NCI-H2227 (cell line): ENCODE data around the gene PGAM2.

Source experiments
- DNase-seq: peaks from one replicate; lab custom pipeline; 2025; ENCODE audit not compliant: unreplicated experiment; lab: John Stamatoyannopoulos, UW

PGAM2 gene

DNA sequence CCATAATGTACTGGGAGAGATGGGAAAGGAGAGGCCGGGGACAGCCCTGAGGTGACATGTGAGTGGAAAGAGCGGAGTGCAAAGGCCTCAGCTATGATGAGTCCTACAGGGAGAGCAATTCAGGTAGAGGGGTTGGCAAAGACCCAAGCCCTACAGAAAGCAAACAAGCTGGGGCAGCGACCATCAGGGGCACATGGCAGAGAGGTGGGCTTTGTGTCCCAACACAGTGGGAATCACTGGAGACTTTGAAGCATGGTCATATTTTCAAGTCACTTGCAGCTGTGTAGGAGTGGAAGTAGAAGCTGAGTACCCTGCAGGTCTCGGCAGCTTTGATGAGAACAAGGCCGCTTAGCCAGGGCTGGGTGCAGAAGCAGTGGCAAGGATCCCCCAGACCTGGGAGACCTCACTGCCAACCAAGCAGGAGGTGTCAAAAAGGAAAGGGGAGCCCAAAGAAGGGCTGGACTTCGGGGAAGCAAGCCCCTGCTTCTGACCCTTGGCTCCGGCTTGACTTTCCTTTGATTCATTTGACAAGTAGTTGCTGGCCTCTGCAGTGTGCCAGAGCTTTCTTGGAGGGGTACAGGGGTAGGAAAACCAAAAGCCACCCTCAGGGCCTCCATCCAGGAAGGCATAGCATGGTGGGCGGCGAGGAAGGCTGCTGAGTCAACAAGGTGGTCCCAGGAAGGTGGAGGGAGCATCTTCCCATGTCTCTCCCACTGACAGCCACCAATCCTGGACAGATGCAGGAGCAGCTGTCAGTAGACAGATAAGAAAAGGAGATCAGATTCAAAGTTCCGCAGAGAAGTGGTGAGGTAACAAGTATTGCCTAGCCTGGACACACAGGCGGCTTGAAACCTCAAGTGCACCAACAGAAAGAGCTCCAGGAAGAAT lies 1.9 kb upstream of the PGAM2 start:
- no peak for DNase-seq

DNA sequence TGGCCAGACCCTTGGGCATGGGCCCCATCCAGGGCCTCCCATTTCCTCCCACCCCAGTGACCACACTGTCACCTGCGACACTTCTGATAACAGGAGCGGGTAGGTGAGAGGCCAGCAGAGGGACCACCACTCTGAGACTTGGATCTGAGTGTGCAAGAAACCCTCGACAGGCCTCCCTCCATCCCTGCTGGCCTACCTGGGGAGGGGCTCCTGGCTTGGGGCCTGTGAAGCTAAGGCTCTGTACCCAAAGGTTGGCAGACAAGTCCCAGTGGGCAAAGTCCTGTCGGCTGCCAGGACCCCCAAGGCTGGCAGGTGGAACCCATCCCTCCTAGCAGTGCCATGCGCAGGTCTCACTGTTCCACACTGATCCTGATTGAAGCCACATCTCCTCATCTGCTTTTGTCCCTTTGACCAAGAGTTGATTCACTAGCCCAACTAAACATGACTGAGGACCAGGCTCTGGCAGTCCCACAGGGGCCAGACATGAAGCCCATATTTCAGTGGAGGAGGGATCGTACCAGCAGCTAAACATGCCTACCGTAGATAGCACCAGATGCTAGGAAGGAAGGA lies 1.2 kb upstream of the PGAM2 start:
- no peak for DNase-seq

DNA sequence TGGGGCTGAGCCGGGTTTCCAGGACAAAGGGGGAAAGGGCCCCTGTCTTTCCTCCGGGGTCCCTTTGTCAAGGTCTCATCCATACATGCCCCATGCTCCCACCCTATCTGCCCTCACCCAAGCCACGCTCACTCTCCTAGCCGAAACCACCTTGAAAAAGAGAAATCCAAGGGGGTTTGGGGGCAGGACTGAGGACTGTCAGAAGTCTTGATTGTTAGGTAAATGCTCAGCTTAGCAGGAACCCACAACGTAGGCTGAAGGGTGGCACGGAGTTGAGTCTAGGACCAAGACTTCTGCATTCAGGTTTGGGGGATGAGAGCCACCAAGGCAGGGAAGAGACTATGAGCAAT lies 719 bp upstream of the PGAM2 start:
- DNase-seq, result no peak

- DNase-seq, result no peak
Measured at GRCh38 chr7:44064791-44065430, 456 bp downstream of the PGAM2 start.

- DNase-seq, result no peak
Measured at GRCh38 chr7:44063894-44064651, 1.3 kb downstream of the PGAM2 start.

- no peak for DNase-seq
Measured at GRCh38 chr7:44063547-44063893, 1.8 kb downstream of the PGAM2 start.

GRCh38 chr7:44062903-44063295 lies 2.5 kb downstream of the PGAM2 start:
- DNase-seq, result no peak

DNA sequence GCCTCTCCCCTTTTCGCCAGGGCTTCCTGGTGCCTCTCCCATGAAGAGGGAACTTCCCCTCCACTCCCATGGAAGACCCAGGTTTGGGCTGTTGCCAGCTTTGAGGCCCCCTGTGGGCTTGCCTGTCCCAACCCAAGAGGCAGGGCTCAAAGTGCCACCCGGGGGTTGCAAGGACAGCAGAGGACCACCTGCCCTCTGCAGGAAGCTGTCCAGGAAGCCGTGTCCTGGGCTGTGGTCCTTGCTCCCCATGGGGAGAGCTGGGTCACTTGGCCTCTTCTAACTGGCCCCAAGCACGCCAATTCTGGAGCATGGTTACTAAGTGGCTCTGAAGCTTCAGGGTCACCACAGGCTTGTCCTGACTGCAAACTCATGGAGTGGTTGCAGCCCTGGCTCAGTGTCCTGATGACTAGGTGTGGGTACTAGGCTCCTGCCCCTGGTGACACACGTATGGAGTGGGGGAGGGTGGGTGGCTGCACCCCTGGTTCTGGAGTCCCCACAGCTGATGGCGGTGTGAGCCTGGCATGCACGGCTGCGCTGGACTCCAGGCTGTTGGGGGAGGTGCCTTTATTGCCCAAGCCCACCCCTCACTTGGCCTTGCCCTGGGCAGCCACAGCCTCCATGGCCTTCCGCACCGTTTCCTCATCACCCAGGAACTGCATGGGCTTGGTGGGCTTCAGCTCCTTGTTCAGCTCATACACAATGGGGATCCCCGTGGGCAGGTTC lies 3.0 kb downstream of the PGAM2 start:
- no peak for DNase-seq

GRCh38 chr7:44061645-44062179 lies 3.7 kb downstream of the PGAM2 start:
- DNase-seq, result no peak

- no peak for DNase-seq
Measured at GRCh38 chr7:44060948-44061644, 4.3 kb downstream of the PGAM2 start.

GRCh38 chr7:44060091-44060947 lies 5.0 kb downstream of the PGAM2 start:
- no peak for DNase-seq

GRCh38 chr7:44059219-44060090 lies 5.9 kb downstream of the PGAM2 start:
- no peak for DNase-seq

DNA sequence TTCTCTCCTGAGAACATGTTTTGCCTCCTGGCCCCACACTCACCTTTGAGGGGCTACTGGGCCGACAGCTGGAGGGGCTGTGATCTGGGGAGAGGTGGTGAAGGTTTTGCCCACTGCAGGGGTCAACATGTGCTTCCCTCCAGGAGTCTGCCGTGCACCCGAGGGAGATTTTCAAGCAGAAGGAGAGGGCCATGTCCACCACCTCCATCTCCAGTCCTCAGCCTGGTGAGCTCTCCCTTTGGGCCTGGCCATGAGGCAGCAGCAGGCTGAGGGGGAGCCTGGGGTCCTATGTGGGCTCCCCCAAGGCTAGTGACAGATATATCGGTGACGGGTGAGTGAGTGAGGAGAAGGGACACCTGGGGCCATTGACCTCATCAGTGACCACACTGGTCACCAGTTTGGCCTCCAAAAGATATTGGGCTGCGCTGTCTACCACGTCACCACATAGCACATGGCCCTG lies 6.6 kb downstream of the PGAM2 start:
- no peak for DNase-seq

GRCh38 chr7:44057849-44058758 lies 7.3 kb downstream of the PGAM2 start:
- no peak for DNase-seq

- DNase-seq, result no peak
Measured at GRCh38 chr7:44057181-44057848, 8.1 kb downstream of the PGAM2 start.

DNA sequence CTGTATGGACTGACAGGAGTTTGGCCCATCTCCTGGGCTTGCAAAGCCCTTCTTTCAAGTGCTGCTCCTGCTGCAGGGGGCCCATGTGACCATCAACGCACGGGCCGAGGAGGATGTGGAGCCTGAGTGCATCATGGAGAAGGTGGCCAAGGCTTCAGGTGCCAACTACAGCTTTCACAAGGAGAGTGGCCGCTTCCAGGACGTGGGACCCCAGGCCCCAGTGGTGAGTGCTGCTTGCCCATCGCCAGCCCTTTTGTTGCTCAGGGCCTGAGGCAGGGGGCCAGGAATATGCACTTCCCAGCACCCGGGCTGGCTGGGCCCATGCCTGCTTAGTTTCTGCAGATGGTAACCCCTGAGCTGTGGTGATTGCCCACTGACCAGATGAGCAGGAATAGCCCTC lies 8.7 kb downstream of the PGAM2 start:
- no peak for DNase-seq
